Stimulated activated CD4-positive, alpha-beta T cell treated with anti-CD3 and anti-CD28 coated beads, Interleukin-4, amount 100 ng/mL, for 48 hours (primary cell): Measurements from ENCODE around the gene ANKRD6.

Source experiments
- DNase-seq, 2 donors: peaks; one replicate each; pipeline ENCODE4 v3.0.0-alpha.2; 2020; ENCODE audit warnings: low read depth in 2 of 2

The ANKRD6 gene

DNA sequence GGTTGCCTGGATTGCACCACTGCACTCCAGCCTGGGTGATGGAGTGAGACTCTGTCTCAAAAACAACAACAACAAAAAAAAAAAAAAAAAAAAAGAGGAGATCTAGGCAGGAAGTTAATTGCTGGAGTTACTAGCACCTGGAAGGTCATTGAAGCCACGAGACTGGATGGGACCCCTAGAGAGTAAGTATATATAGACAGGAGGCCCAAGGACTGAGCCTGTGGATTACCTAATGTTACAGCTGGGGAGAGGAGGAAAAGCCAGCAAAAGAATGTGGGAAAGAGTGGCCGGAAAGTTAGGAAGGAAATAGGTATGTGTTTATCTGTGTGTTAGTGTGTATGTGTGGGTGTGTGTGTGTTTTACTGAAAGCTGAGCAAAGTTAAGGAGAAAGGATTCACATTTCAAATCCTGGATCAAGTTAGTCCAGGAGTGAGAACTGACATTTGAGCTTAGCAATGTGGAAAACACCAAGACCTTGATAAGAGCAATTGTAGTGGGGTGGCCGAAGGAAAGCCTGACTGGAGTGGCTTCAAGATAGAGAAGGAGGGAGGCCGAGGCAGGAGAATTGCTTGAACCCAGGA is 38.4 kb downstream of the ANKRD6 start:
- no peak for DNase-seq

DNA sequence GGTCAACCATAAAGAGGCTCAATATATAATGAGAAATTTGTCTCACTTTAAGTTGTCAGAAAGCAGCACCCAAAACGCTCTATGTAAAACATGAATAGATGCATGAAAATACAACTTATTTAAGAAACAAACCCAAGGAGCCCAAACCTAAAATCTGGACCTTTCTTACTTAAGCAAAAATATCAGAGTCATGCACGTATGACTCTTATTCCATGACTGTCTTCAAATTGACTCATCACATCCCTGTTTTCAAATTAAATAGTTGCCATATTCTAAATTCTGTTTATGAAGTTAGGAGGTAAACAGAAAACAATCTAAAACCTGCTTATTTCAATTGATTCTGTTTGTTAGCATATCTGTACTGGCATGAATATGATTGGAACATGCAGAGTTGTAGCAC is 42.1 kb downstream of the ANKRD6 start:
- no peak for DNase-seq

DNA sequence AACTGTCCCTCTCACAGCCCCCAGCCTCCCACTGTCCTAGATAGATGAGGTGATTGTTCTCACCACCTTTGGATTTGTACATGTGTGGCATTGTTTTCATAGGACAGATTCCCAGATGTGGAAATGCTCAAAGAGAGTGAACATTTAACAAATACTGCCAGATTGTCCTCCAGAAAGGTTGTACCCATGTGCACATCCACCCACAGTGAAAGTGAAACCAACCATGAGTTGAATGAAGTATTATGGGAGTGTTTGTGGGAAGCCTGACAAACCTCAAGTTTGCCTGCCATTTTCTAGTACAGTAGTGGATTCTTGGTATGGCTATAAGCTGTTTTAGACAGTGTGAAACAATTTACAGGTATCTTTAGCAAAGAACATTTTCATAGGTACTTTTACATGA is 42.7 kb downstream of the ANKRD6 start:
- no peak for DNase-seq

DNA sequence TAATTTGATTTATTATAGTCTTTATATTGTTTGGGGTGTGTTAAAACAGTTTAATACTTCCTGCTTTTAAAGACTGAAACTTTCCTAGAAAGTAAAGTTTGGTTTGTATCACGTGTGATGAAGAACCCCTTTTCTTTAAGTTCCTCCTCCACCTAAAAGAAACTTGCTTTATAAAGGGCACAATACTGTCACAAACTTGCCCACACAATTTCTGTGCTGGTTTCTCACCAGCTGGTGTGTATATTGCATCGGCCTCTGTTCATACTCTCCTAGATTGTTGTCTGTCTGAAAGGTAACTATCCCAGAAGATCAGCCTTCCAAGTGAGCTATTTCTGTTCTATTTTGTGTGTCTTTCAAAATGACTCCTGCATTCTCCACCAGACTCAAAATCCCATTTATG is 46.9 kb downstream of the ANKRD6 start:
- DNase-seq, result no peak

DNA sequence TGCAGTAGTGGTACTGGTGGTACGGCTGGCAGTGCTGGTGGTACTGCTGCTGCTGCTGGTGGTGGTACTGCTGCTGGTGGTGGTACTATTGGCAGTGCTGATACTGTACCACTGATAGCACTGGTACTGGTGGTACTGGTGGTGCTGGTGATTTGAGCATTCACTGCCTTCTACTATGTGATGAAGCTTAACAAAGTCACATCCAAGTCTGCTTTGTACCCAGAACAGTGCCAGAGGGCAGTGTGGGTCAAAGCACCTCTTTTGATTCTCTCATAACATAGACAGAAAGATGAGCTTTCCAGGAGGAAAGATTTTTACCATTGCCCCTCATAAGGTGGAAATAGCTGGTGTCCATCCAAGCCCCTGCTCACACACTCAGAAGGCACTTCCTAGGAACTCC is 48.7 kb downstream of the ANKRD6 start:
- no peak for DNase-seq

DNA sequence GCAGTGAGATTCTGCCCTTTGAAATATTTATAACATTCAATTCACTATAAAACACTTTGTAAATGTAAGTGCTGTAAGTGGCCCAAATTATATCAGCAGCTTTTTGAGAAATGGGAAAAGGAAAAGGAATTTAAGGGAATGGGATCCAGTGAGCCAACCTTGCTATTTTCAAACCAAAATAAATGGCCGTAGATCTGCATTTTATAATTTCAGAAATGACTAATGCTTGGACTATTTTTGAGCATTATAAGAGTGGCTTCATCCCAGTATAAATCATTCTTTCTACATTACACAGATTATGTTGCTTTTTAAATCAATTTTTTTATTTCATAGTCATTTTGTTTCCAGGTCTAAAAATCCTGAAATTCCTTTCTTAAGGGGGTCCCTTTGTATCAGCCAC is 49.2 kb downstream of the ANKRD6 start:
- DNase-seq, result no peak

DNA sequence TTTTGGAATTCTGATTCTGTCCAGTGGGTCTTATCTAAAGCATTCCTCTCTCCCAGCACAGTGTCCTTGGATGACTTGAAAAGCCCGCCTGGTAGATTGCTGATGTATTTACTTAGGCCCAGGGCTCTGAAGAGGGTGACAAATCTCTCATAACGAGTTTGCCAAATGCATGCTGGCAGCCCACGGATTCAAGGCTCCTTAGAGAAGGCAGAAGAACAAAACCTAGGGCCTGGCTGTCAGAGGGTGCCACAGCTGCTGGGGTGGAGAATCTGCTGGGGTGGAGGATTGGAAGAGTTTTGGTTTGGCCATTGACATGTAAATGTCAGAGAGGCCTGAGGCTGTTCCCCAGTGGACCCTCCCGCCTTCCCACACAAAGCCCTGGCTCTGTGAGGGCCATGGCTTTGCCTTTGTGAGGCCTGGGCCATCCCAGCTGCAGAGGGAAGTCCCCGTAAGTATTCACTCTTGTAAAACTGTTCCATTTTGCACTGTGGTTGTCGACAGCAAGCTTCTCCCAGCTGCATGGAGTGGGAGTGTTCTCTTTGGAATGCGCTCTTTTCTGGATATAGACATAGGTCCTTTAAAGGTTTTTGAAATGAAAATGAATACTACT is 50.3 kb downstream of the ANKRD6 start:
- DNase-seq, result no peak

DNA sequence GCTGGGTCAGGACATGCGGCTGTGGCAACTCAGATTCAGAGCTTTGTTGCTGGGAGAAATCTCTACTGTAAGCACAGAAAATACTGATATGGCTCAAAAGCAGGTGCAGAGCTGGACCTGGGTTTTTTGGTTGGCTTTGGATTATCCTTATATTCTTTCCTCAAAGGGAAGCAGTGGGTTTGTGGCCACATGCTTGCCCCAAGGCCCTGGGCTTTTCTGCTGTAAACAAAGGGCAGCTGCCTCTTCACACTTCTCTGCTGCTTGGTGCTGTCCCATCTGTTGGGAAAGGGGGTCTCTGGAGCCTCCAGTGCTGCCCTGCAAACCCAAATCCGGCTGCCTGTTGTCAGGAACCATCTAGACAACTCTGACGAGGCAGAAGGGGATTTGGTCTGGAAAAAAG is 52.4 kb downstream of the ANKRD6 start:
- DNase-seq, result no peak

DNA sequence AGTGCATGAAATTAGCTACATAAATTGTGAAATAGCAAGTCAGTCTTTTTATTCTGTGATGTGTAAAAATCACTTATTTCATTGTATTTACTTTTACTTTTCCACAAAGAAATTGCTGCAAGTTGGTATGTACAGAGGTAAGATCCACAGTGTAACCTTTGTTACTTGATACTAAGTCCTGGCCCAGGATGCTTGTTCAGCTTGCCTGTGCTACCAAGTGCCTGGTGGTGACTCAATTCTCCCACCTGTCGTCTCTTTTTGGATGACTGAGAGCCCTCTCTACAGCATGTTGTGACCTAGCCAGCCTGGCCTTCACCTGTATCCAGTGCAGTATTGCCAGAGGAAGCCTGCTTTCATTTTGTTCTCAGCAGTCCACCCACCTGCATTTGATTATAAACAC is 54.9 kb downstream of the ANKRD6 start:
- no peak for DNase-seq

DNA sequence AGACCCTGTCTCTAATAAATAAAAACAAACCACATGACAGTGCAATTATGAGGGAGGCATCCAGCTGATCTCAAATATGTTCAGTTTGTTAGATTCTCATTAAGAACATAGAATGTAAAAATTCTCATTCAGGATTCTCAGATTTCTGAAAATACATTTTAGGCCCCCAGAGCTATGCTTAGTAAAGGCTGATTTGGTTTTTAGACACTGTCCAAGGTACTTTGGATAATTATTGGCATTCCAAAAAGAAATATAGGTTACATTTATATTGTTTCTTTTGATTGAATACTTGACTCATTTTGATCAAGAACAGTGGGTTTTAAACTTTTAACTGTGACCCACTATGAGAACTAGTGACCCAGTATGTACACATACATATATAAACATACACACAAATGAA is 55.5 kb downstream of the ANKRD6 start:
- DNase-seq, result no peak

DNA sequence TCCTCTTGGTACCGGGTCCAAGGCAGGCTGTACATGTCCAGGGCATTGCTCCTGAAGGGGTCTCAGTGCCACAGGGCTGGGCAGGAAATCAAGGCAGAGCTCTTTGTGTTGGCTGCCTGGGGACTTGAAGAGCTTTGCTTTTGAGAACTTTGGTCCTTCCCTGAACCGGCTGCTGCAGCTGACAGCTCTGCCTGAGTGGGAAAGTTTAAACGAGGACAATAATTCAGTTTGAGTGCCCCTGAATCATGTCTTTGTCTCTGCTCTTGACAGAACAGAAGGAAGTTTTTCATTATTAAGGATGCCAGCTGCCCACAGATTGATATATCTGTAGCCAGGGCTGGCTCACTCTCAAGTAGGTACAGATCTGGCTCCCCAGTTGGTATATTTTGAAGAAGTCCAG is 56.1 kb downstream of the ANKRD6 start:
- no peak for DNase-seq

DNA sequence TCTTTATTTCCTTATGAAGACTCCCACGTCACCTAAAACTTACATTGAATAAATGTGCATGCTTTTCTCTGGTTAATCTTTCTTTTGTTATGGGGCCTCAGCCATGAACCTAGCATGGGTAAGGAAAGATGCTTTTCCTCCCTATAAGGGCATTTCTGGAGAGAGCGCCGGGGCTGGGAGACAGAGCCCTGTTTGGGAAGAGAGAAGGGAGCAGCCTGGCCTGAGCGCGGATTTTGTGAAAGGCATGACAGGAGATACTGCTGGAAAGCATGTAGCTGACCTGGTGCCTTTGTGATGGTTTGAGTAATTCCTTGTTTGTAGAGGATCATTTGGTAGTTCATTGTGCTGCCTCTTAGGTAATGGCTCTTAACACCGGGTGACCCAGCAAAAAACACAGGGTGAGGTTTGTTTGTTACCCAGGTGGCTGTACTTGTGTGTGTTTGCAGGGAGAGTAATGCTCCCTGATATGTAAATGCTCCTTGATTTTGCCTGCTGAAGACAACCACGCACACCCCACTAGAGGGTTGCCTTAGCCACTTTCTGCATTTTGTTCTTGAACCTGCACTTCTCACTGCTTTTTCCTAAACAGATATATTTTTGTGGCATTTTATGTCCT is 59.2 kb downstream of the ANKRD6 start:
- no peak for DNase-seq

DNA sequence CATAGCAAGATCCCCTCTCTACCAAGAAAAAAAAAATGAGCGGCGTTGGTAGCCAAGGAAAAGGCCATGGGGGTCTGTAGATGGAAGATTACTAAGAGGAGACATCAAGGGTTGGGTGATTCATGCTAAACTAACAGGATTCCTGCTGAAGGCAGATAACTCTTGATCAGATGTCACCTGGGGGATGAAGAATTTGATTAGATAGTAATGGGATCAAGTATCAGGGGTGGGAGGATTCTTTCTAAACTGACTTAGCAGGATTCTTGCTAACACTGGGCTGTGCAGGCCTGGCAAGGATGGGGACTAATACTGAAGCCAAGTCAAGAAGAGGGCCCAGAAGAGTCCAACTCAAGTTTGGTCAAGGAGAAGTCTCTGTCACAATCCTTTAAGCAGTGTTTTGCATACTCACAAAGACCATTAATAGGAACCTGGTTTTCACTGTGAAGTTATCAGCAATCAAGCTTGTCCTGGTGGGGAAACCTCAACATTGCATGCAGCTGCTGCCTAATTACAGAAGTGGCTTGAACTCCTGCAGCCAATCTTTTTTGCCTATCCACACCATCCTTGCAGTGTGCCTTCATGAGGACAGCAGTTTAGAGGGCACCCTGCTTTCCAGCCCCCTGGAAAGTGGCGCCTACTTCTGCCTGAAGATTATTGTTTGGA is 61.3 kb downstream of the ANKRD6 start:
- no peak for DNase-seq

DNA sequence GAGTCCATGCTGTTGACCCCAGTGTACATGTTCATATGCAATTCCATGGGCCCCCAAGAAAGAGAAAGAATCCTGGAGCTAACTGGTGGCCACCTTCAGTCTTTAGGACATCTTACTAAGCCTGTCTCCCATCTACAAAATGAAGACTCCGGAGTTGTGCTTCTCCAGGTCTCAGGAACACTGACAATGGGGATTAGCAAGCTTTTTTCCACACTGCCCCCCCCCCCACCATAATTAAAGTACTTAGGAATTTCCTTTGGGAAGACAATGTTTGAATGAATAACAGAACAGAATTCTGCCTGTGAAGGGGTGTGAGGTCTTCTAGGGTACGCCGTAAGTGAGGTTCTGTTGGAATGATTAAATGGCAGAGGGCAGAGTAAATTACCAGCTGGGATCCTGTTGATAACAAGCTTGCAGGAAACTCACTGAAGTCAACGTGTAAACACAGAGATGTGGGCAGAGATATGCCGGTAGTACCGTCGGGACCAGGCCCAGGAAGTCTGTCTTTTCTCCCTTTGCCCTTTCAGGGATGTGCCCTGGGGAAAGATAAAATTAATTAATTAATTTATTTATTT is 63.1 kb downstream of the ANKRD6 start:
- no peak for DNase-seq

DNA sequence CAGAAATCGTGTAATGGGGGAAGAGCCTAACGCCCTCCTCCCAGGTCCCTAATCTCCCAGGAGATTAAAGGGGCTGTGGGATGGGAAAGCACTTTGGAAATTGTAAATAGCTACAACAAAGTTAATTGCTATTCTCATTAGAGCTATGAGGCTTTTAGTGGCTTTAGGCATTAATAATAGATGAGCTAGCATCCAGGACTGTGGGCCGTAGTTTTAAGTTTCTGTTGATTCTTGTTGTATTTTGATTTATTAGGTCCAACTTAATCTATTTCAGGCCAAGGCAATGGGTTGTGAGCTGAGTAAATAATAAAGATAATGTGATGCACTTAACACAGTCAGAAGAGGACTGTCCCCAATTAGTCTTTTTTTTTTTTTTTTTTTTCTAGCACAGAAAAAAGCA is 67.7 kb downstream of the ANKRD6 start:
- no peak for DNase-seq

DNA sequence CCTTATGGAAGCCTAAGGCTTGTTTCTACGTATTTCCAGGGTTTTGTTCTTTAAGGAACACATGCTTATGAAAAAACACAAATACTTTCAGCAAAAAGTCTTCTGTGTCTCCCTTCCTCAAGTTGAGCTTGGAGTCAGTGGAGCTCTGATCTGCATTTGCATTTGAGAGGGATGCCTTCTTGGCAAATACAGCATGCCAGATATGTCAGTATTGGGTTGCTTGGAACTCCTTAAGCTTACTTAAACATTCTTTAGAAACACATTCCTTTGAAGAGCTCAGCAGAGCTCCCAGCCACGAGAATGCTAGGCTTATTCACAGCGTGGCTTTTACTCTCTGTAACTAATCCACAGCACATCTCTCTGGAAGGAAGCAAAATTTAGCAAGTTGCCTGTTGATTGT is 68.3 kb downstream of the ANKRD6 start:
- no peak for DNase-seq

DNA sequence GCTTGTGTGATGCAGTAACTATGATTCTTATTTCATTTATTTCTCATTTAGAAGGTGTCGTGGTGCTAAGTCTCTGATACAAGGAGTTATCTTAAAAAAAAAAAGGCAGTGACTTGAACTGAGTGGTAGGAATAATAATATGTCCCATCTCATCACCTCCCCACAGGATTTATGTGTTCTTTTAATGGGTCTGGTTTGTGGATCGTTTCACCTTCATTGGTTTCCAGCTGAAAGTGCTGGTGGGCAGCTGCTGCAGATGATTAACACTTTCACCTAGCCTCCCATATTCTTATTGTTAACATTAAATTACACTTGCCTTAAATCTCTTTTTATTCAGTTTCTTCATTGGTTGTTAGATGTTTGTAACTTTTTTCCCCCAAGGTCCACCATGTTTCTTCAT is 68.8 kb downstream of the ANKRD6 start:
- no peak for DNase-seq

DNA sequence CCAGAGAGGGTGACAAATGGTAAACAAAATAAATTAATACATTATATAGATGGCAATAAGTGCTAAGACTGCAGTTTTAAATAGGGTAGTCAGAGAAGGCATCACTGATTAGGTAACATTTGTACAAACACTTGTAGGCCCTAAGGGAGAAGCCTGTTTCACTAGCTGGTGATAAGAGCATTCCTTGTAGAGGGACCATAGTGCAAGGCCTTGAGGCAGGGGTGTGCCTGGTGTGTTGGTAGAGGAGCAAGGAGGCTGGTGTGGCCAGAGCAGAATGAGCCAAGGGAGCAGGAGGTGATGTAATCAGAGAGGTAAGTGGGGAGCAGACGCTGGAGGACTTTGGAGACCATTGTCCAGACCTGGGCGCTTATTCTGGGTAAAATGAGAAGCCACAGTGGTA is 70.7 kb downstream of the ANKRD6 start:
- DNase-seq, result no peak

DNA sequence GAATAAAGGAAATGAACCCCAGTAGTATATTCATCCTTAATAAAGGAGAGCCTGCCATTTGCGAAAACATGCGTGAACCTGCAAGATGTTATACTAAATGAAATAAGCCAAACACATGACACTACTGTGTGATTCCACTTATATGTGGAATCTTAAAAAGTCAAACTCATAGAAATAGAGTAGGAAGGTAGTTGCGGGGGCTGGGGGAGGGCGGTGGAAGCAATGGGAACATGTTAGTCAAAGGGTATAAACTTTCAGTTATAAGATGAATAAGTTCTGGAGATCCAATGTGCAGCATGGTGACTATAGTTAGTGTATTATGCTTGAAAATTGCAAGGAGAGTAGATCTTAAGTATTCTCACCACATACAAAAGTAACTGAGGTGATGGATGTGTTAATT is 72.9 kb downstream of the ANKRD6 start:
- no peak for DNase-seq

DNA sequence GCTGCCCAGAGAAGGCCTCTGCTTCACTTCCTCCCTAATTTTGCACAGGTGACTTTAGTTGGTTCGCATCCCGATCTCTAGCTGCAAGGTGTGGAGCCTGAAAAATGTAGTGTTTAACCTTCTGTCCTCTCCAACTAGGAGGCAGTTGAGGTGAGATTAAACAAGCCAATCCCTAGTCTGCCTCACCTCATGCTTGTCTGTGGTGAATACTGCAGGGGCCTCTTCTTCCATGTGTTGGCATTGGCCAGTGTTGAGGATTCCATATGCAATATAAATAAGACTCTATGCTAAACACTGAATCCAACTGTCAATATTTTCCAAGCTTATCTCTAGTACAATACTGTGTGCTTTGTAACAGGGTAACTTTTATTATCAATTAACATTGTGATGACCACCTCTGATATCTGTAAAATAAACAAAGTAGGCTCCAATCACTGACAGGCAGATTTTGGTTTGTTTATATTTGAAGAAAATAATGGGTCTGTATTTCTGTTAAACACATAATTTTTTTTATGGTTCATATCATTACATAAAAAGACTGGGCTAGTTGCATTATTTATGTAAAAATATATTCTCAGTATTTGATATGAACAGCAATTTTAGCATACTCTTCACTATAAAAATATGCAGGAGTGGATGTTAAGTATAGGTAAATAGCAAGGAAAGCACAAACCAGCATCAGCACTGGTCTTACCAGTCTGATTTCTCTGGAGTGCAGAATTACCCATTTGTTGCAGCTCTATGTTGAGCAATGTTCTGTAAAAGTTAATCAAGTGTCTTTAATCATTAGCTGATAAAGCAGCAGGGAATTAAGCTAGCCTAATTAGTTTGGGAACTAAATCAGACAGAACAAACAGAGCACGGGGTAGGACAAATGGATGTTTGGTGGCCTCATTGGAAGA is 74.0 kb downstream of the ANKRD6 start:
- DNase-seq, result no peak

DNA sequence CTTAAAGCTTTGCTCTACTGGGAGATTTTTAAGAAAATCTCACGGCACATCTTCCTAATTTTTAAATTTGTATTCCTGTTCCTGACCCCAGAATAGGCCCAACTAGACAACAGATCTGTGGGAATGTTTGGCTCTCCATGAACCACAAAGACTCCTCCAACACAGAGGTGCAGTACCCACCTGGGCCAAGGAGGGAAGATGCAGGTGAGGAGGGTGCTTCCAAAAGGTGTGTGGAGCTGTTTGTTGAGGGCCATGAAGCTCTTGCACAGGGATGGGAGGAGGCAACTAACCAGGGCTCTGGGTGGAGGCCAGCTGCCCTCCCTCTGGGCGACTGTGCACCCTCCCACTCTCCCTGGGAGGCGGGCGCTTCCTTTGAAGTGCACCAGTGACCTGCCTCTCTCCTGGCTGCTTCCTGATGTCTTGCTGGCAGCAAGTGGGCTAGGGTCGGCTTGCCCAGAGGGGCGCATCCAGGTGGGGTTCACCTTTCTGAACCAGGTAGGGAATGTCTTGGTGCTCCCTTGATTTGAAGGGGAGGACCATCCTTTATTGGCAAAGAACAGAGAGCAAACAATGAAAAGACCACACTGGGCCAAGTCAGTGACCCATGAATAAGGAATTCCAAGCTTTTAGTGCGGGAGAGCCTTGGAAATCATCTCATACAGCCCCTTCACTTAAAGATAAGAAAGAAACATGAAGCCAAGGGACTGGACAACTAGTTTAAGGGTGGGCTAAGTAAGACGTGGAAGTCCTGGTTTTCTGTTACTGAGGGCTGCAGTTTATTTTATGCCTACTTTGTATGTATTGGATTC is 76.0 kb downstream of the ANKRD6 start:
- DNase-seq, result no peak
